HCT116 (cell line): ENCODE results near the gene OPCML. TPM values are rescaled to one million over a fixed set of nuclear protein-coding genes. Genes with fewer than 3 reads are reported as not detected.

Experiments
- ATAC-seq: fragments of 200-7000 bp; cut with Tn5 transposase; 2 replicates; pipeline ENCODE4 v1.9.1; 2020; ENCODE audit warnings: mild to moderate bottlenecking, moderate library complexity
- BruUV-seq: library from RNA; stranded (reverse); fragments of 400-500 nt; replicated peaks from 2 replicates; lab custom pipeline; 2021; lab: Mats Ljungman, UMichigan
- CTCF ChIA-PET: fragments of 300-600 bp; sonication (Branson Sonifier 250); formaldehyde crosslinking; loops from one replicate; lab custom pipeline; 2021; ENCODE audit warnings: antibody characterized with exemption; lab: Charles Lee
- POLR2A ChIA-PET: fragments of 300-600, 350-600 bp; sonication (Branson Sonifier 250); formaldehyde crosslinking; loops from one replicate; lab custom pipeline; 2021; ENCODE audit warnings: antibody characterized with exemption; lab: Charles Lee
- RAD21 ChIA-PET, 2 experiments: fragments of 300-600 bp; sonication (Branson Sonifier 250); formaldehyde crosslinking; loops; one replicate each; lab custom pipeline; 2023; ENCODE audit warnings: low total read pairs in 2 of 2; ENCODE audit not compliant: uncharacterized antibody in 2 of 2, unreplicated experiment in 2 of 2, low non-redundant PET in 1 of 2; lab: Charles Lee
- DNase-seq: peaks from one replicate; pipeline ENCODE4 v3.0.0-alpha.2; 2010; ENCODE audit warnings: low read depth, low spot score
- H2AFZ ChIP-seq: fragments of 200-600 bp; shearing (Covaris generic), sonication (generic); 2 replicates; pipeline ENCODE4 v1.6.1; 2017; ENCODE audit warnings: low read depth, mixed run types, mixed read lengths, antibody characterized with exemption, low read length; ENCODE audit not compliant: poor library complexity, severe bottlenecking
- H3K27ac ChIP-seq: 2 replicates; pipeline ENCODE4 v1.5.1; 2012; ENCODE audit warnings: low read depth, low read length
- H3K27me3 ChIP-seq: fragments of 200-600 bp; sonication (generic); 2 replicates; pipeline ENCODE4 v1.6.1; 2016; ENCODE audit warnings: mixed run types, low read length, mixed read lengths; ENCODE audit not compliant: insufficient read depth
- H3K36me3 ChIP-seq, 2 experiments: fragments of 200-500 bp in 1 of 2; fragments of 200-600 bp in 1 of 2; sonication (Bioruptor generic) in 1 of 2; sonication (generic) in 1 of 2; 2 replicates each; pipeline versions ENCODE4 v1.5.1 to v1.6.1; 2014 to 2016; ENCODE audit warnings: low read length in 2 of 2, inconsistent platforms in 1 of 2, mixed read lengths in 1 of 2, mixed run types in 1 of 2; ENCODE audit not compliant: insufficient read depth in 2 of 2, control insufficient read depth in 1 of 2
- H3K4me1 ChIP-seq, 2 experiments: fragments of 200-600 bp in 1 of 2; sonication (generic) in 1 of 2; 2 replicates each; pipeline versions ENCODE4 v1.5.1 to v1.6.1; 2012 to 2017; ENCODE audit warnings: low read length in 2 of 2, inconsistent platforms in 1 of 2, mild to moderate bottlenecking in 1 of 2, mixed read lengths in 1 of 2, mixed run types in 1 of 2, moderate library complexity in 1 of 2; ENCODE audit not compliant: insufficient read depth in 2 of 2, control insufficient read depth in 1 of 2
- H3K4me2 ChIP-seq: fragments of 200-600 bp; sonication (generic); 2 replicates; pipeline ENCODE4 v1.6.1; 2017; ENCODE audit warnings: mixed run types, low read length, mixed read lengths
- H3K4me3 ChIP-seq, 2 experiments: fragments of 200-600 bp in 1 of 2; sonication (generic) in 1 of 2; replicated peaks in 1 of 2; 2 replicates each; pipeline ENCODE4 v1.5.1; 2011 to 2016; ENCODE audit warnings: low read length in 2 of 2, control low read depth in 1 of 2, low read depth in 1 of 2, mild to moderate bottlenecking in 1 of 2, mixed read lengths in 1 of 2, mixed run types in 1 of 2
- H3K79me2 ChIP-seq: fragments of 200-600 bp; sonication (generic); 2 replicates; pipeline ENCODE4 v1.6.1; 2017; ENCODE audit warnings: mild to moderate bottlenecking, mixed run types, low read length, moderate library complexity, mixed read lengths; ENCODE audit not compliant: insufficient read depth
- H3K9ac ChIP-seq: fragments of 200-600 bp; sonication (generic); 2 replicates; pipeline ENCODE4 v1.6.1; 2016; ENCODE audit warnings: low read length, mixed read lengths
- H3K9me2 ChIP-seq: fragments of 200-600 bp; sonication (generic), shearing (Covaris generic); 2 replicates; pipeline ENCODE4 v1.6.1; 2017; ENCODE audit warnings: mixed run types, mild to moderate bottlenecking, moderate library complexity; ENCODE audit not compliant: insufficient read depth
- H3K9me3 ChIP-seq, 2 experiments: fragments of 200-500 bp in 1 of 2; fragments of 200-600 bp in 1 of 2; sonication (Bioruptor generic) in 1 of 2; sonication (generic) in 1 of 2; 2 replicates each; pipeline ENCODE4 v1.6.1; 2014 to 2017; ENCODE audit warnings: low read length in 2 of 2, mixed read lengths in 2 of 2, inconsistent platforms in 1 of 2, low read depth in 1 of 2, mild to moderate bottlenecking in 1 of 2, mixed run types in 1 of 2, moderate library complexity in 1 of 2; ENCODE audit not compliant: control insufficient read depth in 1 of 2, insufficient read depth in 1 of 2
- H4K20me1 ChIP-seq: fragments of 200-600 bp; sonication (generic), shearing (Covaris generic); 2 replicates; pipeline ENCODE4 v1.6.1; 2017; ENCODE audit warnings: mixed run types, mild to moderate bottlenecking, moderate library complexity; ENCODE audit not compliant: insufficient read depth
- CBX3 ChIP-seq: IDR thresholded peaks from 2 replicates; pipeline ENCODE4 v1.6.1; 2012; ENCODE audit warnings: low read depth
- EGR1 ChIP-seq: IDR thresholded peaks from 2 replicates; pipeline ENCODE4 v1.6.1; 2012; ENCODE audit warnings: low read depth
- EZH2 ChIP-seq: fragments of 200-600 bp; sonication (generic); IDR thresholded peaks from 2 replicates; pipeline ENCODE4 v1.6.1; 2017; ENCODE audit warnings: antibody characterized with exemption, mixed run types
- EZH2phosphoT487 ChIP-seq: fragments of 200-600 bp; IDR thresholded peaks from 2 replicates; pipeline ENCODE4 v1.6.1; 2018; ENCODE audit warnings: antibody characterized with exemption, borderline replicate concordance
- FOSL1 ChIP-seq: IDR thresholded peaks from 2 replicates; pipeline ENCODE4 v1.6.1; 2012; ENCODE audit warnings: low read depth
- JUND ChIP-seq: IDR thresholded peaks from 2 replicates; pipeline ENCODE4 v1.6.1; 2012
- MAX ChIP-seq: IDR thresholded peaks from 2 replicates; pipeline ENCODE4 v1.6.1; 2012
- POLR2A ChIP-seq: IDR thresholded peaks from 2 replicates; pipeline ENCODE4 v1.7.0; 2011; ENCODE audit warnings: borderline replicate concordance; ENCODE audit not compliant: insufficient read depth, insufficient read length; ENCODE audit errors: extremely low read depth
- POLR2AphosphoS5 ChIP-seq: IDR thresholded peaks from 2 replicates; pipeline ENCODE4 v1.6.1; 2011; ENCODE audit warnings: mild to moderate bottlenecking, low read depth, low read length, moderate library complexity
- RAD21 ChIP-seq: IDR thresholded peaks from 2 replicates; pipeline ENCODE4 v1.6.1; 2012; ENCODE audit warnings: low read depth, mild to moderate bottlenecking
- REST ChIP-seq: IDR thresholded peaks from 2 replicates; pipeline ENCODE4 v1.6.1; 2012; ENCODE audit warnings: low read depth
- SIN3A ChIP-seq: IDR thresholded peaks from 2 replicates; pipeline ENCODE4 v1.6.1; 2012; ENCODE audit warnings: low read depth
- SRF ChIP-seq: IDR thresholded peaks from 2 replicates; pipeline ENCODE4 v1.6.1; 2012; ENCODE audit warnings: low read depth
- TCF7L2 ChIP-seq: IDR thresholded peaks from 2 replicates; pipeline ENCODE4 v1.7.0; 2011; ENCODE audit warnings: borderline replicate concordance, inconsistent platforms; ENCODE audit not compliant: insufficient read depth, insufficient read length; ENCODE audit errors: extremely low read depth
- ZFX ChIP-seq: fragments of 450-650 bp; IDR thresholded peaks from 2 replicates; pipeline ENCODE4 v1.6.1; 2017
- ZNF274 ChIP-seq: fragments of 200-500 bp; sonication (Bioruptor generic); IDR thresholded peaks from 2 replicates; pipeline ENCODE4 v1.6.1; 2014; ENCODE audit warnings: mild to moderate bottlenecking, low read depth, low read length, inconsistent platforms
- intact Hi-C: fragments of 100-400 bp; cut with micrococcal nuclease; formaldehyde crosslinking; loops from 2 replicates; pipeline ENCODE4 v1.10.0; 2022
- total RNA-seq: library from RNA; stranded (reverse); gene quantifications from one replicate; pipeline ENCODE4 v1.2.1, GENCODE V29; 2021; ENCODE audit not compliant: unreplicated experiment
- TF ChIP-seq, protein P1 (sequence below): IDR thresholded peaks from 2 replicates; pipeline ENCODE4 v1.6.1; 2012

Gene OPCML
- total RNA-seq, 1 experiment from 2014 or later = not detected

GRCh38 chr11:133047771-133048115 lies 484.6 kb downstream of the OPCML start:
- H3K79me2 ChIP-seq = no peaks in the 10 kb centered on the region
- H3K9ac ChIP-seq = no peak overlapping the region
- ChIA-PET POLR2A (no interaction called here), RAD21 (no interaction called here), CTCF (no interaction called here)
- no peaks in the 10 kb centered on the region for H3K36me3 ChIP-seq
- ATAC-seq (no peak), DNase-seq (no peak)
- no TSS peak for BruUV-seq
- H3K4me3 ChIP-seq = no peak overlapping the region
- no peak overlapping the region for H3K27ac ChIP-seq
- no peak overlapping the region for H2AFZ ChIP-seq
- no peaks in the 10 kb centered on the region for H3K27me3 ChIP-seq
- peaks cover 8 to 15% of the 10 kb centered on the region in 2 experiments; a peak in 2 of 4 replicates for H3K9me3 ChIP-seq
- no peaks in the 10 kb centered on the region for H3K9me2 ChIP-seq
- intact Hi-C loops = no loop called here
- H3K4me2 ChIP-seq = no peak overlapping the region
- H4K20me1 ChIP-seq = no peaks in the 10 kb centered on the region
- no peaks in the 10 kb centered on the region for H3K4me1 ChIP-seq
- TF ChIP-seq EZH2 (no peak), POLR2A (no peak), CBX3 (no peak), SIN3A (no peak), EGR1 (no peak), RAD21 (no peak), ZFX (no peak), MAX (no peak)
- TF ChIP-seq, protein P1, sequence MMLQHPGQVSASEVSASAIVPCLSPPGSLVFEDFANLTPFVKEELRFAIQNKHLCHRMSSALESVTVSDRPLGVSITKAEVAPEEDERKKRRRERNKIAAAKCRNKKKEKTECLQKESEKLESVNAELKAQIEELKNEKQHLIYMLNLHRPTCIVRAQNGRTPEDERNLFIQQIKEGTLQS = no peak

DNA sequence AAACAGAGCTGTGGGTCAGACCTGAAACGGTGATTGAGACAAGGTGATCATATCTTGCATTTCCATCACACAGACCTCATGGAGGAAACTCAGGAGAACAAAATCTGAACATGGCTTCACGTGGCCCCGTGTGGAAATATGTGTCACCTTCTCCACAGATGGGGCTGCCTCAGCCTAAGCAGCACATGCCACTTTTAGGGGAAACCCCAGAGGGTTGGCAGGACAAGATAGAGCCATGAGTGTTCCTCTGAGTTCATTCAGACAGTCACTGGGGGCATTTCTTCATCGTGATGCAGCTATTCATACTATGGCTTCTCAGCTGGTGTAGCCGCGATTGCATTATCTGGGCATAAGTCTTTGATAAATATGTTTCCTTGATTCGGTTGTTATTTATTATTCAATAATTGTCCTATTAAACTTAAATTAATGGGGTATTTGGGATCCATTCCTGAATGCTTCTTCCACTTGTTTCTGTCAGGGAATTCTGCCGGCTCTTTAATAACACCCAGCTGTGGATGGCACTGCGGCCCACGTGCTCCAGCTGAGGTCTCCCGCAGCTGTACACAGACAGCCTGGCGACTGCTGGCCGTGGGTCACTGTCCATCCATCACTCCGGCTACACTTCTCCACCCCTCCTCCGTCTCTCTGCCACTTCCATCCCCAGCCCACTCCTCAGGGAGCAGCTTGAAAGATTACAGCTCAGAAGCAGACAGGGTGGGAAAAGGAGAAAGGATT lies 485.1 kb downstream of the OPCML start:
- Histone ChIP-seq H2AFZ (no peak overlapping the region), H3K9me2 (no peaks in the 10 kb centered on the region), H3K79me2 (no peaks in the 10 kb centered on the region), H3K27me3 (no peaks in the 10 kb centered on the region), H3K27ac (no peak overlapping the region), H3K4me2 (no peak overlapping the region), H3K4me3 (no peak overlapping the region), H3K36me3 (no peaks in the 10 kb centered on the region), H3K9ac (no peak overlapping the region), H4K20me1 (no peaks in the 10 kb centered on the region), H3K9me3 (peaks cover 8 to 11% of the 10 kb centered on the region in 2 experiments; a peak in 2 of 4 replicates), H3K4me1 (no peaks in the 10 kb centered on the region)
- ChIA-PET CTCF (no interaction called here), RAD21 (no interaction called here), POLR2A (no interaction called here)
- intact Hi-C loops = no loop called here
- no TSS peak for BruUV-seq
- ATAC-seq (no peak), DNase-seq (no peak)
- TF ChIP-seq EGR1 = no peak
- no peak for TF ChIP-seq ZNF274
- no peak for TF ChIP-seq REST
- no peak for TF ChIP-seq TCF7L2
- no peak for TF ChIP-seq RAD21
- TF ChIP-seq FOSL1 = no peak
- TF ChIP-seq EZH2phosphoT487 = no peak
- no peak for TF ChIP-seq CBX3
- no peak for TF ChIP-seq JUND
- no peak for TF ChIP-seq SRF
- no peak for TF ChIP-seq MAX
- TF ChIP-seq POLR2AphosphoS5 = no peak
- no peak for TF ChIP-seq POLR2A
- TF ChIP-seq, protein P1 = no peak
